H1 (cell line): ENCODE data around the gene DBH. TPM values are rescaled to one million over a fixed set of nuclear protein-coding genes. Genes with fewer than 3 reads are reported as not detected.

Experiments
- CTCF ChIA-PET: fragments of 300-600 bp; sonication (Branson Sonifier 250); formaldehyde crosslinking; loops from one replicate; lab custom pipeline; 2021; ENCODE audit not compliant: partially characterized antibody; lab: Charles Lee
- POLR2A ChIA-PET: fragments of 300-600 bp; sonication (Branson Sonifier 250); formaldehyde crosslinking; loops from one replicate; lab custom pipeline; 2021; ENCODE audit warnings: inconsistent platforms; ENCODE audit not compliant: partially characterized antibody; lab: Charles Lee
- DNase-seq, 2 experiments: peaks; one replicate each; pipeline versions ENCODE4 v3.0.0 to v3.0.0-alpha.2; 2010 to 2022; ENCODE audit warnings: low spot score in 2 of 2, low read depth in 1 of 2, mixed read lengths in 1 of 2
- FAIRE-seq: peaks from 2 replicates; lab custom pipeline; 2011; peaks lifted over from hg19 to GRCh38; lab: Jason Lieb, UNC
- H2AFZ ChIP-seq: 2 replicates; pipeline ENCODE4 v1.8.1; 2012; ENCODE audit warnings: low read length, inconsistent platforms
- H2AK5ac ChIP-seq: 2 replicates; pipeline ENCODE4 v1.6.1; 2013; ENCODE audit warnings: low read depth, low read length
- H2BK120ac ChIP-seq: replicated peaks from 2 replicates; pipeline ENCODE3; 2013; ENCODE audit warnings: low read depth, low read length, inconsistent platforms
- H2BK12ac ChIP-seq: 2 replicates; pipeline ENCODE4 v1.6.1; 2013; ENCODE audit warnings: low read depth, low read length
- H2BK15ac ChIP-seq: 2 replicates; pipeline ENCODE4 v1.6.1; 2013; ENCODE audit warnings: low read length
- H2BK20ac ChIP-seq: 2 replicates; pipeline ENCODE4 v1.6.1; 2013; ENCODE audit warnings: low read length
- H2BK5ac ChIP-seq: 2 replicates; pipeline ENCODE4 v1.6.1; 2013; ENCODE audit warnings: low read depth, low read length
- H3K14ac ChIP-seq: 2 replicates; pipeline ENCODE4 v1.6.1; 2013; ENCODE audit warnings: inconsistent platforms; ENCODE audit not compliant: insufficient read length
- H3K18ac ChIP-seq: 2 replicates; pipeline ENCODE4 v1.6.1; 2013; ENCODE audit warnings: low read length; ENCODE audit errors: extremely low read depth
- H3K23ac ChIP-seq: 2 replicates; pipeline ENCODE4 v1.6.1; 2013; ENCODE audit warnings: inconsistent platforms; ENCODE audit not compliant: insufficient read length
- H3K23me2 ChIP-seq: 2 replicates; pipeline ENCODE4 v1.6.1; 2013; ENCODE audit warnings: low read depth, low read length
- H3K27ac ChIP-seq: 2 replicates; pipeline ENCODE4 v1.6.1; 2011; ENCODE audit warnings: low read depth, low read length, inconsistent platforms
- H3K27me3 ChIP-seq, 4 experiments: replicated peaks in 1 of 4; 1 replicate in 1 of 4; 2 replicates in 3 of 4; pipeline versions ENCODE4 v1.6.1 to v1.8.1; 2011 to 2013; ENCODE audit warnings: low read length in 3 of 4, mild to moderate bottlenecking in 3 of 4, inconsistent platforms in 2 of 4, mixed read lengths in 2 of 4, moderate library complexity in 1 of 4; ENCODE audit not compliant: control insufficient read depth in 3 of 4, insufficient read depth in 3 of 4; ENCODE audit errors: extremely low read depth in 1 of 4
- H3K36me3 ChIP-seq, 4 experiments: 2 replicates each; pipeline versions ENCODE4 v1.6.1 to v1.8.1; 2011 to 2013; ENCODE audit warnings: mild to moderate bottlenecking in 4 of 4, low read length in 3 of 4, moderate library complexity in 2 of 4, control low read depth in 1 of 4, inconsistent platforms in 1 of 4; ENCODE audit not compliant: insufficient read depth in 4 of 4, control insufficient read depth in 2 of 4
- H3K4ac ChIP-seq: replicated peaks from 2 replicates; pipeline ENCODE3; 2013; ENCODE audit warnings: low read length, low read depth, mixed read lengths, inconsistent platforms; ENCODE audit not compliant: insufficient read length
- H3K4me1 ChIP-seq, 4 experiments: replicated peaks in 1 of 4; 1 replicate in 1 of 4; 2 replicates in 3 of 4; pipeline versions ENCODE4 v1.6.1 to v1.8.1; 2011 to 2013; ENCODE audit warnings: low read length in 3 of 4, inconsistent platforms in 2 of 4, mixed read lengths in 1 of 4; ENCODE audit not compliant: insufficient read depth in 4 of 4, control insufficient read depth in 3 of 4
- H3K4me2 ChIP-seq, 2 experiments: 2 replicates each; pipeline versions ENCODE4 v1.6.1 to v1.8.1; 2011 to 2013; ENCODE audit warnings: low read depth in 2 of 2, low read length in 2 of 2, control low read depth in 1 of 2, inconsistent platforms in 1 of 2, mild to moderate bottlenecking in 1 of 2; ENCODE audit not compliant: insufficient read depth in 1 of 2
- H3K4me3 ChIP-seq, 4 experiments: fragments of 200-600, 300-600 bp in 1 of 4; sonication (generic), shearing (Covaris generic), sonication (Bioruptor Twin) in 1 of 4; 2 replicates each; pipeline versions ENCODE4 v1.5.1 to v1.8.1; 2011 to 2016; ENCODE audit warnings: low read length in 4 of 4, low read depth in 3 of 4, control low read depth in 2 of 4, inconsistent platforms in 2 of 4, mild to moderate bottlenecking in 2 of 4, mixed read lengths in 1 of 4, moderate library complexity in 1 of 4; ENCODE audit not compliant: insufficient read depth in 2 of 4; ENCODE audit errors: extremely low read depth in 1 of 4
- H3K56ac ChIP-seq: replicated peaks from 2 replicates; pipeline ENCODE3; 2013; ENCODE audit warnings: low read depth, mild to moderate bottlenecking, mixed read lengths, low read length, inconsistent platforms; ENCODE audit not compliant: insufficient read length
- H3K79me1 ChIP-seq: 2 replicates; pipeline ENCODE4 v1.6.1; 2013; ENCODE audit warnings: low read depth, low read length, control low read depth
- H3K79me2 ChIP-seq, 2 experiments: 2 replicates each; pipeline versions ENCODE4 v1.6.1 to v1.8.1; 2012 to 2013; ENCODE audit warnings: low read length in 2 of 2, mild to moderate bottlenecking in 2 of 2, inconsistent platforms in 1 of 2; ENCODE audit not compliant: insufficient read depth in 2 of 2, control insufficient read depth in 1 of 2
- H3K9ac ChIP-seq, 4 experiments: replicated peaks in 1 of 4; 1 replicate in 1 of 4; 2 replicates in 3 of 4; pipeline versions ENCODE4 v1.6.1 to v1.8.1; 2011 to 2013; ENCODE audit warnings: low read depth in 3 of 4, low read length in 3 of 4, control low read depth in 2 of 4, mild to moderate bottlenecking in 2 of 4, moderate library complexity in 2 of 4, inconsistent platforms in 1 of 4; ENCODE audit errors: extremely low read depth in 1 of 4
- H3K9me3 ChIP-seq, 2 experiments: 2 replicates each; pipeline versions ENCODE4 v1.6.1 to v1.8.1; 2012 to 2013; ENCODE audit warnings: mild to moderate bottlenecking in 2 of 2, moderate library complexity in 2 of 2, control low read depth in 1 of 2, inconsistent platforms in 1 of 2, low read depth in 1 of 2, low read length in 1 of 2, mixed read lengths in 1 of 2; ENCODE audit not compliant: insufficient read depth in 2 of 2
- H4K20me1 ChIP-seq, 2 experiments: replicated peaks in 1 of 2; 2 replicates each; pipeline versions ENCODE3 to v1.8.1; 2011 to 2013; ENCODE audit warnings: inconsistent platforms in 2 of 2, low read length in 2 of 2, mild to moderate bottlenecking in 1 of 2; ENCODE audit not compliant: insufficient read depth in 2 of 2, control insufficient read depth in 1 of 2
- H4K5ac ChIP-seq: 2 replicates; pipeline ENCODE4 v1.6.1; 2013; ENCODE audit warnings: low read length, low read depth, mixed read lengths, inconsistent platforms; ENCODE audit not compliant: insufficient read length
- H4K8ac ChIP-seq: 2 replicates; pipeline ENCODE4 v1.8.0; 2013; ENCODE audit warnings: mild to moderate bottlenecking, moderate library complexity, low read length, inconsistent platforms; ENCODE audit not compliant: insufficient read depth; ENCODE audit errors: extremely low read depth
- H4K91ac ChIP-seq: replicated peaks from 2 replicates; pipeline ENCODE3; 2013; ENCODE audit warnings: low read length, mixed read lengths, inconsistent platforms; ENCODE audit not compliant: insufficient read length
- CEBPB ChIP-seq: IDR thresholded peaks from 2 replicates; pipeline ENCODE4 v1.6.1; 2012; ENCODE audit warnings: low read depth, low read length
- EZH2 ChIP-seq: fragments of 200-600 bp; sonication (generic); IDR thresholded peaks from 2 replicates; pipeline ENCODE4 v1.7.1; 2012; ENCODE audit warnings: low read depth, mild to moderate bottlenecking, moderate library complexity, low read length, inconsistent platforms; ENCODE audit not compliant: severe bottlenecking
- FOSL1 ChIP-seq: IDR thresholded peaks from 2 replicates; pipeline ENCODE4 v1.6.1; 2011; ENCODE audit warnings: mild to moderate bottlenecking, low read depth, low read length, moderate library complexity; ENCODE audit not compliant: insufficient read depth
- HDAC6 ChIP-seq: IDR thresholded peaks from one replicate; pipeline ENCODE4 v1.7.1; 2012; ENCODE audit warnings: low read depth, mild to moderate bottlenecking, inconsistent platforms, low read length, moderate library complexity
- JUND ChIP-seq: IDR thresholded peaks from 2 replicates; pipeline ENCODE4 v1.6.1; 2011; ENCODE audit warnings: mild to moderate bottlenecking, improper control_type of control experiment, low read length
- KDM1A ChIP-seq: fragments of 200-600, 300-600 bp; sonication (generic); IDR thresholded peaks from 2 replicates; pipeline ENCODE4 v1.7.1; 2016; ENCODE audit warnings: mild to moderate bottlenecking, low read length, borderline replicate concordance
- NRF1 ChIP-seq: IDR thresholded peaks from 2 replicates; pipeline ENCODE4 v1.6.1; 2011; ENCODE audit warnings: mild to moderate bottlenecking, low read depth, low read length, improper control_type of control experiment
- SUZ12 ChIP-seq: fragments of 200-600 bp; sonication (generic); IDR thresholded peaks from 2 replicates; pipeline ENCODE4 v1.6.1; 2012; ENCODE audit warnings: mild to moderate bottlenecking, inconsistent platforms, low read length, moderate library complexity, mixed read lengths
- TBP ChIP-seq: IDR thresholded peaks from 2 replicates; pipeline ENCODE4 v1.6.1; 2011; ENCODE audit warnings: low read depth, low read length, improper control_type of control experiment
- WGBS, 2 experiments: shearing (Covaris generic) in 1 of 2; methylation state at CpG; one replicate each; pipeline versions ENCODE4 v1.1.6 to v1.1.7; 2013 to 2015; ENCODE audit warnings: low lambda C conversion rate in 2 of 2, mixed read lengths in 2 of 2, inconsistent platforms in 1 of 2, low coverage in 1 of 2, missing lambda C conversion rate in 1 of 2; ENCODE audit not compliant: insufficient replicate concordance in 2 of 2, insufficient coverage in 1 of 2, insufficient read length in 1 of 2; ENCODE audit errors: extremely low coverage in 1 of 2, missing lambda C conversion rate in 1 of 2; 5-methylcytosine and 5-hydroxymethylcytosine counted together
- polyA plus RNA-seq, 7 experiments: library from polyadenylated mRNA; depleted of rRNA in 3 of 7; stranded (reverse) in 5 of 7; unstranded in 2 of 7; fragments of >200 nt in 5 of 7; fragments of 200-250 nt in 2 of 7; gene quantifications; 1 replicate in 5 of 7; 2 replicates in 1 of 7; 4 replicates in 1 of 7; pipeline versions ENCODE4 v1.2.1 to v1.2.3, GENCODE V29; 2011 to 2013; ENCODE audit warnings: missing spikeins in 2 of 7, mixed read lengths in 2 of 7
- total RNA-seq: library from RNA; stranded (reverse); fragmentation: NEBNext Ultra II Directional; extraction: Animal tissue kit (Norgen Biotek cat#: 25700); gene quantifications from 2 replicates; pipeline ENCODE4 v1.2.1, GENCODE V29; 2021
- TF ChIP-seq, protein P1 (sequence below): IDR thresholded peaks from 2 replicates; pipeline ENCODE4 v1.6.1; 2012; ENCODE audit warnings: inconsistent platforms

Gene DBH
- total and polyA plus RNA-seq, 2 of the 8 experiments (the other 6 are each of a cell fraction or from before 2014, with no cell fraction given) = 0.18 TPM; not detected in 1

DNA sequence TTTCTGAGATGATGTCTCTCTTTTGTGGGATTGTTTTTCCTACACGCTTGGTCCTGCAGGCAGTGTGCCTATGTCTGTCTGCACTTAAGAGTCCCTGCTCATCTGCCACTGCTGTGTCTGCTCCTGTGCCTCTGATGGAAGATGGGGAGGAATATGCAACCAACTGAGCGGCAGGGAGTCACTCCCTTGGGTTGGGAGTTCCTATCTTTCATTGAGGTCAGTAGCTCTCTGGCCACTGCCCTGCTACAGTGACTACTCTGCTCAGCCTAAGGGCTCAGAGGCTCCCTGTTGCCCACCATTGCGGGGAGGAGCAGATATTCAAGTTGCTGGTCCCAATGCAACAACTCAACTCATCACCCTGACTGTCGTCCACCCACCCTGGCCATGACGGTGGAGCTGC is 13.6 kb upstream of the DBH start:
- H4K20me1 ChIP-seq = no peaks in the 10 kb centered on the region
- H2BK12ac ChIP-seq = no peak overlapping the region
- no peak overlapping the region for H4K8ac ChIP-seq
- H3K56ac ChIP-seq = no peak overlapping the region
- H3K36me3 ChIP-seq = no peaks in the 10 kb centered on the region
- peaks cover 6% of the 10 kb centered on the region in 2 experiments; a peak in 3 of 4 replicates for H3K9me3 ChIP-seq
- H3K79me2 ChIP-seq = no peaks in the 10 kb centered on the region
- H3K18ac ChIP-seq = no peak overlapping the region
- H2AFZ ChIP-seq = no peak overlapping the region
- no peak overlapping the region for H3K4me2 ChIP-seq
- no peak for DNase-seq
- no peak overlapping the region for H2BK20ac ChIP-seq
- no peak overlapping the region for H4K5ac ChIP-seq
- H3K79me1 ChIP-seq = no peaks in the 10 kb centered on the region
- H3K4me3 ChIP-seq = no peak overlapping the region
- no peak overlapping the region for H2AK5ac ChIP-seq
- no peak overlapping the region for H2BK15ac ChIP-seq
- no peak overlapping the region for H3K14ac ChIP-seq
- H3K4ac ChIP-seq = no peak overlapping the region
- POLR2A ChIA-PET = no interaction called here
- no peak overlapping the region for H2BK120ac ChIP-seq
- H3K9ac ChIP-seq = no peak overlapping the region
- H2BK5ac ChIP-seq = no peak overlapping the region
- no peak overlapping the region for H4K91ac ChIP-seq
- H3K27me3 ChIP-seq = peaks cover 0 to 5% (median 0%) of the 10 kb centered on the region in 4 experiments; a peak in 2 of 7 replicates
- no peaks in the 10 kb centered on the region for H3K4me1 ChIP-seq
- no peak for FAIRE-seq
- H3K23ac ChIP-seq = no peak overlapping the region
- CTCF ChIA-PET = interaction anchor here (1.2 kb wide), 1 partner anchor 17 kb away, joined by 3 read pairs; no protein-coding TSS in a partner anchor
- WGBS, 2 experiments = 81% methylated on average over 5 of the region's 5 CpGs; no CpG with 5 or more reads in 1 of the 2 experiments
- H3K27ac ChIP-seq = no peak overlapping the region
- no peaks in the 10 kb centered on the region for H3K23me2 ChIP-seq
- TF ChIP-seq HDAC6 (no peak), SUZ12 (no peak), KDM1A (no peak), CEBPB (no peak), FOSL1 (no peak), JUND (no peak), TBP (no peak), EZH2 (no peak), NRF1 (no peak)
- TF ChIP-seq, protein P1, sequence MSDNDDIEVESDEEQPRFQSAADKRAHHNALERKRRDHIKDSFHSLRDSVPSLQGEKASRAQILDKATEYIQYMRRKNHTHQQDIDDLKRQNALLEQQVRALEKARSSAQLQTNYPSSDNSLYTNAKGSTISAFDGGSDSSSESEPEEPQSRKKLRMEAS = no peak
